Activated CD4-positive, CD25-positive, alpha-beta regulatory T cell treated with anti-CD3 and anti-CD28 coated beads, Interleukin-2, amount 50 U/mL, for 72 hours (primary cell): ENCODE measurements around the gene ANKRD39.
"Not testable (repeated sequence)": the region's sequence is repeated elsewhere in the genome, so short reads cannot be mapped to it uniquely, and the experiment has no call there.

Experiments
- DNase-seq: peaks from one replicate; pipeline ENCODE4 v3.0.0; 2021

ANKRD39 gene

GRCh38 chr2:96869822-96870625 lies 12.2 kb upstream of the ANKRD39 start, which contains the start of gene SEMA4C:
SEMA4C (minus strand) TSS chr2:96870080; CDS start chr2:96867886, 2,194 bp downstream.
- no peak for DNase-seq

DNA sequence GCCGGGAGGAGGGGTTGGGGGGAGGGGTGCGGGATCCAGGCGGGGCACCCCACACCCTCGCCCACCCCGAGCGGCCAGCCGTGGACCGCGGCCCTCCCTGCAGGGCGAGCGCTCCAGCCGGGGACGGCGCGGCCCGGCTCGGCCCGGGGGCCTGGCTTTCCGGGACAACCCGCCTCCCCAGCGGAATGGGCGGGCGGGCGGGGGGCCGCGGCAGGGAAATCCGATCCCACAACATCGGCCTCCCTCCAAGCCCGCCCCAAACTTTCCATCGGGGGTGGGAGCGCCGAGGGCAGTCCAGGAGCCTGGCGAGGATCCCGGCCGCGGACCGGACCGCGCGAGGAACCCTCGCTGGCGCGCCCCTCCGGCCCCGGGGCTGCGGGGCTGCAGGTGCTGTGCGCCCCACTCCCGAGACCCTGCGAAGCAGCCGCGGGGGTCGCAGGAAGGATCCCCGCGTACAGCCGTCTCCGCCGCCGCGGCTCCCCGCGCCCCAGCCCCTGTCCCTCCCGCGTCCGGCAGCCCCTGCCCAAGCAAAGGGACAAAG lies 11.5 kb upstream of the ANKRD39 start:
- DNase-seq = no peak

DNA sequence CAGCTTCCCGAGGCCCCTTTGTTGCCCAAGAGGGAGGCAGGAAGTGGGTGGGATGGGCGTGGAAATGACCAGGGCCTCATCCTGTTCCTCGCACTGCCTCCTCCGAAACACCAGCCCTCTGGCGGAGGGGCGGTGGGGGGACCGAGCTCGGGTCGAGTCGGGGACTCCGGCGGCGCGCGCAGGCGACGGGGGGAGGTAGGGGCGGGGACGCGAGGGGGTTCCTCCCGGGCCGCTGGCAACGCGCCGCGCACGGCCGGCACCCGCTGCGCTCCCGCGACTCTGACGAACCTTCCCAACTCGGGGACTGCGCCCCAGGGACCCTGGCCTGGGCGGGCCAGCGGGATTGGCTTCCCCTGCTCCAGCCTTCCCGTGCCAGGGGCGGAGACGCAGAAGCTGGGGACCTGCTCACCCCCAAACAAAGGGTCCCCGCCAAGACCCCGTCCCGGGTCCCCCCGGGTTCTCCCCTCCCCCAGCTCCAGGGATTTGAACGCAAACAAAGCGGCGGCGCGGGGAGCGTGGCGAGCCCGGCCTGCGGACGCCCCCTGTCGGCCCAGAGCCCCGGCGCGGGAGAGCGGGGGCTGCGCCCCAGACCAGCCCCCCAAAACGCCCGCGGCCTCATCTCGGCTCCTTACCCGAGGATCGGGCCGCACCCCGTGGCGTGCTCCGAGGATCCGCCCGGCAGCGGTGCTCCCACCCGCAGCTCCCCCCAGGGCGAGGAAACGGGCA lies 10.9 kb upstream of the ANKRD39 start:
- DNase-seq = peak; percentile 60

DNA sequence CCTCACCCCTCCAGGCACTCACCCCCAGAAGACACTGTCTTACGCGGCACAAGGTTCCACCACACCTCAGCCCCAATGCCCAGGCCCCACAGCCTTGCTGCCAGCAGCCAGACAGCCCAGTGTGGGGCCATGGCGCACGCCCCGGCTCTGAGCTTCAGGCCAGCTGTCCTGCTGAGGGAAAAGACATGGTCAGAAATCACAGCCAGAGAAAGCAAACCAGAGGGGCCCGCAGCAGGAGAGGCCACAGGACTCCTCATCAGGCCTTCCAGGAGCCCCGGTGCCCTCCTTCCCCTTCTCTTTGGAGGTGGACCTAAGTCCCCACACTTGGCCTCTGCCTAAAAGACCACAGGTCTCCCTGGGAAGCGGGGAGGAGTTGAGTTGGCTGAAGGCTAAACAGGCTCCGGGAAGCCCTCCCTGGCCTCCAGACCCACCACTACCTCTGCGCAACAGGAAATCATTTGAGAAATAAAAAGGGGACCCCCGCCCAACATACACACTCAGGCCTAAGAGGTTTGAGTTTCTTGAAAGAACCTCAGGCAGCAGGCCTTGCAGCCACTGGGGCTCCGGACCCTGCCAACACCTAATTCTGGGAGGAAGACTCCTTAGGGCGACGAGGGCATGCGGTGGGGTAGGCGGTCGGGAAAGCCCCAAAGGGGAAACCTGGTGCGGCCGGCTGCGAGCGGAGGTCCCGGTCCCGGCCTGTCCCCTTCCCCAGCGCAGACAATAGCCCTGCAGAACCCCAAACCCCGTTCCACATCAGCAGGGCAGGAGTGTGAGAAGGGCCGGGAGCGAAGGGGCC lies 10.1 kb upstream of the ANKRD39 start:
- DNase-seq = no peak

GRCh38 chr2:96866986-96867755 lies 9.4 kb upstream of the ANKRD39 start:
- no peak for DNase-seq

DNA sequence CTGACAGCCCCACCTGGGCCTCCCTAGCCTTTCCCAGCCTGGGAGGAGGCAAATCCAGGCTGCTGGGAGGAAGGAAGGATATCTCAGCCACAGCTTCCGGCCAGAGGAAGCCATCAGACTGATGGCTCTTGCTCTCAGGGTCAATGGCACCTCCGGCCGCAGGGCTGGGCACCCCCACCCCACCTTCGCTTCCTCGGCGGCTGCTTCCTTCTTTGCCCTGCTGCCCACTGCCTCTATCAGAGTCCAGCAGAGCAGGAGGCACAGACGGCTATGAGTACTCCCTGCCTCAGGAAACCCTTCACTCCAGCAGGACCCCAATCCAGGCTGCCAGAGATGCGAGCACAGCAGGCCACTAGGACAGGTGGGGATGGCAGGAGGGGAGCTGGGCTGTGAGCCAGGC lies 8.8 kb upstream of the ANKRD39 start:
- no peak for DNase-seq

GRCh38 chr2:96866149-96866548 lies 8.3 kb upstream of the ANKRD39 start:
- no peak for DNase-seq

GRCh38 chr2:96865654-96866053 lies 7.8 kb upstream of the ANKRD39 start:
- no peak for DNase-seq

GRCh38 chr2:96864343-96865091 lies 6.7 kb upstream of the ANKRD39 start:
- DNase-seq = no peak

DNA sequence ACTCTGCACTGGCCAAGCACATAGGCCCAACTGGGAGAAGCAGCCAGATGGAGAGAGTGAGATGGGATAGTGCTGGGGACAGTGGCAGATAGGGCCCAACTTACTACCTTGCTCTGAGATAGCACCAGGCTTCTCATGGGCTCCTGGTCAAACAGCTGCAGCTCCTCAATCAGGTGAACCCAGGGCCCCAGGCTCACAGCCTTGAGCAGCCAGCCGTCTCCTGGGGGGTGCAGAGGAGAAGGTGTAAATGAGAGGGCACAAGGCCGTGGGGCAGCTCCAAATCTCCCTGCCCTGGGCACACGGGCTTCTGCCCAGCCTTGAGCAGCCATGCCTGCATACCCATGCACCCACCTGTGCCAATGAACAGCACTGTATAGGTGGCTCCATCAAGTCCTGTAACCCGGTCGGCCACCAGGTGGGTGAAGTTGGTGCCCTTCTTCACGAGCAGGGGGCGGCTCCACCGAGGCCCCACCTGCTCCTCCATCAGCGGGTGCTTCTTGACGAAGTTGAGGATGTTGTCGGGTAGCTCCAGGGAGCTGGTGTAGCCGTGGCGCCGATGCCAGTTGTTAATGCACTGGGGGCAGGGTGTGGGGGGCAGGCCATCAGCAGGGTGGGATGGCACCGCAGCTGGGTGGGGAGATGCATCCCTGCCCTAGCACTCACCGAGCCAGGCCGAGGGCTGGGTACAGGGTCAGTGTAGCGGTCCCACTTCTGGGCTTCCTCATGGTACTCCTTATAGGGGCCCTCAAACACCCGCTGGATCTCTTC lies 5.9 kb upstream of the ANKRD39 start:
- DNase-seq = no peak

DNA sequence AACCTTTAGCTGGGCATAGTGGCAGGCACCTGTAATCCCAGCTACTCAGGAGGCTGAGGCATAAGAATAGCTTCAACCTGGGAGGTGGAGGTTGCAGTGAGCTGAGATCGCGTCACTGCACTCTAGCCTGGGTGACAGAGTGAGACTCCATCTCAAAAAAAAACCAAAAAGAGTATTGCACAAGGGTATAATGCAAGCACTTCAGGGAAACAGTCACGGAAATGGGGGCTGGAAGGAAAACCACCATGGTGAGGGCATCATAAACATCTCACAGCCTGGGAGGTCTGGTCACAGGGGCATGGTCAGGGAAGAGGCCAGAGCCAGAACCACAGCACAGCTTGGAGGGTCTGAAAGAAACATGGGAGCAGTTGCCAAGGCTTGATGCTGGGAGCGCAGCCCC lies 5.2 kb upstream of the ANKRD39 start:
- DNase-seq = not testable (repeated sequence)

- DNase-seq = no peak
These were observed 3.3 kb upstream of the ANKRD39 start for GRCh38 chr2:96861074-96861473.

DNA sequence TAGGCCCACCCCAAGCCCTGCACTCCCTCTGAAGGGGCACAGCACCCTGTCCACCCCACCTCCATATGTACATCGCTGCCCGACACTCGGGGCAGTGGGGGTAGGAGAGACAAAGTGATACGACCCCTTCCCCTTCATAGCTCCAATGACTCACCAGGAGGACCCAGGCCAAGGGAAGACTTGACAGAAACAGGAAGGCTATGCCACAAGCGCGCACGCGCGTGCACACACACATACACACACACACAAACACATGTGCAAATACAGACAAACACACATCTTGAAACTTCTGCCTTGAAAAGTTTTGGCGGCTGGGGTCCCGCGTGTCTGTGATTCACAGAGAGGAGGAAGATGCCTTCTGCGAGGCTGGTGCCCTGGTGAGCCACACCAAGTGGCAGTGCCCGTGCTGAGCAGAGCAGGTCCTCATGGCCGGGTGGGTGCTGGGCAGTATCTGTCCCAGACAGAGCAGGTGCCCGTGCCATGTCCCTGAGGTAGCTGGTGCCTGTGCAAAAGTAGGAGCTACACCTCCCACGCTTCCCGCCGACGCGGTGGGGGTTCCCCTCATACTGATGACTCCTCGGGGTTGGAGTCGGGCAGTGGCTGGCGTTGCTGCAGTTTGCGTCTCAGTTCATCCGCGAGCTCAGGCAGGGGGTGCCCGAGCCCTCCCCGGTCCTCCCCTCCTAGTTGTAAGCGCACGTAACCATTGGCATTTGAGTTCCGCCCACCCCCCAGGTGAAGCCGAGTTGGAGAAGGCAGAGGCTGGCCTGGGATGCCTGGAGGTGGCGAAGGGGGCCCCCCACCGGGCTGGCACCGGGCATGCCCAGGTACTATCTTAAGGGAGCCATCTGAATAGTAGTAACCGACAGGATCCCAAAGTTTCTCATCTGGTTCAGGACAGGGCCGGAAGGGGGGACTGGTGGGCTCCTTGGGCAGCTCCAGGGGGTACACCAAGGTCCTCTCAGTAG lies 2.5 kb upstream of the ANKRD39 start:
- DNase-seq = no peak

DNA sequence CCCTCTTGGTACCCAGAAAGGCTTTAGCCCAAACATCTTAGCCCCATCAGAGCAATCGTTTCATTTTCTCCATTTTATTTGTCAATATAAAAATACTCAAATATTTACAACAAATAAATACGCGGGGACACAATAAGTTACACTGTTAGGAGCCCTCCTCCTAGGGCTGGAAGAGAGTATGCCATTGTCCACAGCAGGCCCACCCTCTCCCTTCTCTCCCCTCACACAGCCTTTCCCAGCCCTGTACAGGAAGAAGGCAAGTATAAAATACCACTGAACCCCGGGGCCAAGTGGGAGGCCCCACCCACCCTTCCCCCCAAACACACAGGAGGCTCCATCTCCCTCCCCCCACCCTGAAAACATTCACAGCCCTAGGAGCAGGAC lies 1.9 kb upstream of the ANKRD39 start:
- no peak for DNase-seq

DNA sequence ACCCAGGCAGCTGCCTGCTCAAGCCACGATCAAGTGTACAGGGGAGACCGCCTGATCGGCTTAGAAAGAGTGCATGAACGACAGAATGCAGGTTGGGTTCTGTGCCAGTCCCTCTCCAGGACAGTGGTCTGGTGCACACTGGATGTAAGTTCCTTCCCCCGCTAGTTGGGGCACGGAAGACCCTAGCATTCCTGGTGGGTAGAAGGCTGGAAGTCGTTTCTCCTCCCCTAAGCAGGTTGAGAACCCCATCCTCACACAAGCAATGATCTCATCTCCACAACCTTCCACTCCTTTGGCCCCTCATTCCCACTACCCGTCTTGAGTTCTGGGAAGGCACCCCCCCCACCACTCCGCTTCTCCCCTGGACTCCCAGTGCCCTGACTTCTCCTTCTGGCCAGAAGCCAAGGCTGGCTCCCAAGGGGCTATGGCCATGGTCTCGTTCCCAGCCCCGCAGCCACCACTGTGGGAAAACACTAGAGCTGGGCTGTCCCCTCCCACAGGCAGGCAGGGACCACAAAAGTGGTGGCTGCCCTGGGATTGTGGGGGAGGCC lies 1.4 kb upstream of the ANKRD39 start:
- DNase-seq = peak; percentile 29

DNA sequence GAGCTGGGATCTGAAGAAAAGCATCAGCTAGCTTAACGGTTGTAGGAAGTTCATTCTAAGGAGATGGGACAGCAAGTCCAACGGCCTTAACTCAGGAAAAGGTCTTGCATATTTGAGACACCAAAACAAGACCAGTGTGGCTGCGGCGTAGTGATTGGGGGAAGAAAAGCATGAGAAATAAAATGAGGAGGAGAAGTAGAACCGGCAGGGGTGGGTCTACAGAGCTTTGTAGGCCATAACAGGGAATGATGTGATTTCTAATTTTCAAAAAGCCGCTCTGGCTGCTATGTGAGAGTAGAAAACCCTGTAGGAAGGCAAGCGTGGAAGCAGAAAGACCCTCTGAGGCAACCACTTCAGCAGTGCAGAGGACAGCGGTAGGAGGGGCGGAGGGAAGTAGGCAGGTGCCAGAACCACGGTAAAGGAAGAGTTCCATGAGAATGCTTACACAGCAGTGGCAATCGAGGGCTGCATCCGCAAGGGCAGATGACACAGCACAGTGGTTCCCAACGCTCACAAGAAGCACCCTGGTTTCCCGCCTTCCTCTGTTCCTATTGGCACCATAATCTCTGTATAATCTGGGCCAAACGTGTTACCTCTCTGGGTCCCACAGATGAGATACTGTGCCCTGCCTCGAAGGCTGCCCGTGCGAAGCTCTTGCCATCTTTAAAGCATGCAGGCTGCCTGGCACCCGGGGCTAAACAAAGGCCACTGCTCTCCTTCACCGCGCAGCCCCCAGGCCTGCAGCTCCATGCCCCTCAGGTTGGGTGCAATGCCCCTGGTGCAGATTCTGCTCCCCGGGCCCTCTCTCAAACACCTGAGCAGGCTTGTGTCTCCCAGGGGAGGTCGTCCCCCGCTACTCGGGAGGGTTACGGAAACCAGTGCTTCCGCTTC lies 795 bp downstream of the ANKRD39 start:
- no peak for DNase-seq

GRCh38 chr2:96853321-96853720 lies 4.5 kb downstream of the ANKRD39 start:
- peak; percentile 26 for DNase-seq

- DNase-seq = no peak
These were observed 5.1 kb downstream of the ANKRD39 start for GRCh38 chr2:96852667-96853066.
